ENCODE measurements around the gene TMED10. TPM values are rescaled to one million over a fixed set of nuclear protein-coding genes. Genes with fewer than 3 reads are reported as not detected.

TMED10 gene
- total RNA-seq, 1 donor from 2014 or later, result 286 TPM

GRCh38 chr14:75088566-75089373, 87.6 kb downstream of the TMED10 start:
- H3K9me3 ChIP-seq, result no peaks in the 10 kb centered on the region
- DNase-seq, result no peak
- peak; percentile 77 for TF ChIP-seq CTCF (IDR thresholded peaks at IDR 0.05)
- peaks cover 99% of the 10 kb centered on the region for H3K36me3 ChIP-seq
- H3K4me3 ChIP-seq, result no peak overlapping the region
- no peaks in the 10 kb centered on the region for H3K4me1 ChIP-seq
- peak; percentile 62 to 80 for ATAC-seq
- H3K27me3 ChIP-seq (ENCODE audit: low read depth), result no peaks in the 10 kb centered on the region
- H3K27ac ChIP-seq, result no peak overlapping the region
- intact Hi-C loops (cut with DNase I), result no loop called here

- Histone ChIP-seq H3K27ac (no peak overlapping the region), H3K27me3 (ENCODE audit: low read depth) (no peaks in the 10 kb centered on the region), H3K9me3 (no peaks in the 10 kb centered on the region), H3K4me1 (no peaks in the 10 kb centered on the region), H3K36me3 (peaks cover 99% of the 10 kb centered on the region), H3K4me3 (no peak overlapping the region)
- ATAC-seq, result no peak
- TF ChIP-seq CTCF (IDR thresholded peaks at IDR 0.05), result no peak
- no peak for DNase-seq
- intact Hi-C loops (cut with DNase I), result no loop called here
These were observed 88.3 kb downstream of the TMED10 start for GRCh38 chr14:75088153-75088552.

GRCh38 chr14:75084513-75084912, 91.9 kb downstream of the TMED10 start:
- H3K27ac ChIP-seq, result no peak overlapping the region
- intact Hi-C loops (cut with DNase I), result no loop called here
- no peak for DNase-seq
- H3K4me3 ChIP-seq, result no peak overlapping the region
- TF ChIP-seq CTCF (IDR thresholded peaks at IDR 0.05), result peak; percentile 17
- H3K36me3 ChIP-seq, result peaks cover 72% of the 10 kb centered on the region
- no peaks in the 10 kb centered on the region for H3K27me3 ChIP-seq (ENCODE audit: low read depth)
- ATAC-seq, result no peak
- H3K9me3 ChIP-seq, result no peaks in the 10 kb centered on the region
- no peaks in the 10 kb centered on the region for H3K4me1 ChIP-seq

GRCh38 chr14:75083271-75083670, 93.1 kb downstream of the TMED10 start:
- DNase-seq (no peak), ATAC-seq (no peak)
- TF ChIP-seq CTCF (IDR thresholded peaks at IDR 0.05), result no peak
- intact Hi-C loops (cut with DNase I), result no loop called here
- Histone ChIP-seq H3K9me3 (no peaks in the 10 kb centered on the region), H3K4me1 (no peaks in the 10 kb centered on the region), H3K27ac (no peak overlapping the region), H3K27me3 (ENCODE audit: low read depth) (no peaks in the 10 kb centered on the region), H3K36me3 (peaks cover 60% of the 10 kb centered on the region), H3K4me3 (no peak overlapping the region)

GRCh38 chr14:75081660-75082229, 94.7 kb downstream of the TMED10 start:
- ATAC-seq (no peak), DNase-seq (no peak)
- Histone ChIP-seq H3K36me3 (peaks cover 49% of the 10 kb centered on the region), H3K27ac (no peak overlapping the region), H3K4me3 (no peak overlapping the region), H3K27me3 (ENCODE audit: low read depth) (no peaks in the 10 kb centered on the region), H3K9me3 (no peaks in the 10 kb centered on the region), H3K4me1 (no peaks in the 10 kb centered on the region)
- intact Hi-C loops (cut with DNase I), result no loop called here
- TF ChIP-seq CTCF (IDR thresholded peaks at IDR 0.05), result no peak

Other genes with a start within 250 kb of the TMED10 start
- 3.0 TPM for gene PGF, start 221.0 kb downstream of the TMED10 start, total RNA-seq
- 30.4 TPM for gene EIF2B2, start 173.7 kb downstream of the TMED10 start, total RNA-seq
- gene MLH3, start 125.1 kb downstream of the TMED10 start, total RNA-seq, result 27.2 TPM
- gene ACYP1, start 112.6 kb downstream of the TMED10 start, total RNA-seq, result 19.7 TPM
- 4.7 TPM for gene ZC2HC1C, start 107.0 kb downstream of the TMED10 start, total RNA-seq
- gene NEK9, start 49.6 kb downstream of the TMED10 start, total RNA-seq, result 97.7 TPM
- 302 TPM for gene FOS, start 102.2 kb upstream of the TMED10 start, total RNA-seq

Measured in lower lobe of right lung (tissue), 2 donors.